Tibial nerve (tissue), 4 donors: ENCODE data around the gene ARHGAP27.

Experiments
- CTCF ChIP-seq, 5 experiments: fragments of 200-600 bp in 3 of 5; fragments of 450-650 bp in 2 of 5; sonication (generic) in 3 of 5; IDR thresholded peaks; one replicate each; pipeline ENCODE4 v1.5.1; 2016 to 2019; ENCODE audit warnings: antibody characterized with exemption in 5 of 5, mild to moderate bottlenecking in 3 of 5, moderate library complexity in 2 of 5
- EP300 ChIP-seq, 2 donors: sonication (generic); formaldehyde crosslinking; IDR thresholded peaks; one replicate each; pipeline ENCODE4 v1.6.1; 2017; ENCODE audit warnings: antibody characterized with exemption in 2 of 2, mild to moderate bottlenecking in 1 of 2
- POLR2A ChIP-seq, 2 donors: fragments of 450-650 bp; IDR thresholded peaks; one replicate each; pipeline ENCODE4 v1.6.1; 2017; ENCODE audit warnings: antibody characterized with exemption in 2 of 2, mild to moderate bottlenecking in 2 of 2, moderate library complexity in 2 of 2

DNA sequence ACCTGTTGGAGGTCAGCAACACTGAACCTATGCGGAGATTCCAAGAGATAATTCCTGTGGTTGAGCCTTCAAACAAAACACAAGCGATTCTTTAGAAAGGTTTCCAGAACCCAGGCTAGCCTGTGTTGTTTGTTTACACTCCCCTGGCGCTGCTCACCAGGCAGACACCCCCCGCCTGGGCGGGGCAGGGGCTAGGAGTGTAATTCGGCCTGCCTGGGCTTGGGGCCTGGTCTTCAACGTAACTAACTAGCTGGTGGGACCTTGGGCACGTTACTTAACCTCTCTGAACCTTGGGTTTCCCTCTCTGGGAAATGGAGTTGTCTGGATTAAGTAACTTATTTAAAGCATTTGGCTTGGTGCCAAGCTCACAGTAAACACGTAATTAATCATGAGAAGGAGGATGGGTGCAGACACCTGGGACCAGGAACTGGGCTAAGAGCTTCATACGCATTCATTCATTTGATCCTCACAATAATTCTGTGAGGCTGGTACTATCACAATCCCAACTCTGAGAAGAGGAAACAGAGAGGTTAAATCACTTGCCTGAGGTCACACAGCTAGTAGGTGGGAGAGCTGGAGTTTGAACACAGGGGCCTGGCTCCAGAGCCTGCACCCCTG lies 7.6 kb upstream of the ARHGAP27 start:
- TF ChIP-seq EP300 (IDR thresholded peaks at IDR 0.05) (no peak), CTCF (IDR thresholded peaks at IDR 0.05) (no peak), POLR2A (IDR thresholded peaks at IDR 0.05) (no peak)
